Neural progenitor cell (in vitro differentiated cells): ENCODE data around the gene PUM1. TPM values are rescaled to one million over a fixed set of nuclear protein-coding genes. Genes with fewer than 3 reads are reported as not detected.
A peak's percentile ranks its signal among the peaks of the same experiment; 100 is the strongest.

Experiments
- DNase-seq: peaks from one replicate; pipeline ENCODE4 v3.0.0-alpha.2; 2016; ENCODE audit warnings: low spot score
- H2AFZ ChIP-seq: fragments of 200-600 bp; sonication (generic); replicated peaks from 2 replicates; pipeline ENCODE4 v1.6.1; 2016; ENCODE audit warnings: antibody characterized with exemption
- H3F3A ChIP-seq: fragments of 200-600 bp; sonication (generic); 2 replicates; pipeline ENCODE4 v1.6.1; 2016; ENCODE audit warnings: antibody characterized with exemption, low read depth
- H3K27ac ChIP-seq: fragments of 200-600 bp; sonication (generic); 2 replicates; pipeline ENCODE4 v1.5.1; 2016; ENCODE audit warnings: mild to moderate bottlenecking
- H3K27me3 ChIP-seq: fragments of 200-600 bp; sonication (generic); 2 replicates; pipeline ENCODE4 v1.6.1; 2016; ENCODE audit warnings: mild to moderate bottlenecking, moderate library complexity
- H3K36me3 ChIP-seq: fragments of 200-600 bp; sonication (generic); 2 replicates; pipeline ENCODE4 v1.5.1; 2016
- H3K4me1 ChIP-seq: fragments of 200-600 bp; sonication (generic); 2 replicates; pipeline ENCODE4 v1.6.1; 2016; ENCODE audit warnings: mixed run types
- H3K4me2 ChIP-seq: fragments of 200-600 bp; sonication (generic); 2 replicates; pipeline ENCODE4 v1.6.1; 2016
- H3K4me3 ChIP-seq: fragments of 200-600 bp; sonication (generic); 2 replicates; pipeline ENCODE4 v1.5.1; 2016
- H3K79me2 ChIP-seq: fragments of 200-600 bp; sonication (generic); 2 replicates; pipeline ENCODE4 v1.6.1; 2016; ENCODE audit warnings: low read depth
- H3K9ac ChIP-seq: fragments of 200-600 bp; sonication (generic); 2 replicates; pipeline ENCODE4 v1.6.1; 2016
- H3K9me3 ChIP-seq: fragments of 200-600 bp; sonication (generic); 2 replicates; pipeline ENCODE4 v1.5.1; 2016; ENCODE audit warnings: low read depth
- H4K20me1 ChIP-seq: fragments of 200-600 bp; sonication (generic); 2 replicates; pipeline ENCODE4 v1.6.1; 2016; ENCODE audit warnings: low read depth
- H3K27ac Mint-ChIP-seq: 3 replicates; pipeline ENCODE4 v1.8.0; 2021; ENCODE audit warnings: mixed read lengths
- H3K27me3 Mint-ChIP-seq: 2 replicates; pipeline ENCODE4 v1.8.0; 2022; ENCODE audit warnings: low read depth, mild to moderate bottlenecking, inconsistent platforms, moderate library complexity, mixed read lengths; ENCODE audit not compliant: insufficient read depth
- H3K36me3 Mint-ChIP-seq: 3 replicates; pipeline ENCODE4 v1.8.0; 2021; ENCODE audit warnings: mixed read lengths
- H3K4me1 Mint-ChIP-seq: 3 replicates; pipeline ENCODE4 v1.8.0; 2021; ENCODE audit warnings: mixed read lengths
- H3K4me3 Mint-ChIP-seq: 3 replicates; pipeline ENCODE4 v1.8.0; 2021; ENCODE audit warnings: mild to moderate bottlenecking, moderate library complexity, mixed read lengths
- H3K9me3 Mint-ChIP-seq: 3 replicates; pipeline ENCODE4 v1.8.0; 2020; ENCODE audit warnings: mixed read lengths
- EZH2 ChIP-seq: fragments of 200-600 bp; sonication (generic); IDR thresholded peaks from 2 replicates; pipeline ENCODE4 v1.6.1; 2017; ENCODE audit warnings: antibody characterized with exemption, mild to moderate bottlenecking, moderate library complexity
- EZH2phosphoT487 ChIP-seq: fragments of 200-600 bp; sonication (generic); IDR thresholded peaks from 2 replicates; pipeline ENCODE4 v1.6.1; 2017; ENCODE audit warnings: antibody characterized with exemption
- total RNA-seq: library from RNA; depleted of rRNA; stranded (reverse); fragments of >200 nt; gene quantifications from 2 replicates; pipeline ENCODE4 v1.2.3, GENCODE V29; 2015; ENCODE audit warnings: low replicate concordance
- TF ChIP-seq, protein P1 (sequence below): fragments of 200-600 bp; sonication (generic); IDR thresholded peaks from 2 replicates; pipeline ENCODE4 v1.5.1; 2017; ENCODE audit warnings: antibody characterized with exemption, mild to moderate bottlenecking

PUM1 gene, protein sequence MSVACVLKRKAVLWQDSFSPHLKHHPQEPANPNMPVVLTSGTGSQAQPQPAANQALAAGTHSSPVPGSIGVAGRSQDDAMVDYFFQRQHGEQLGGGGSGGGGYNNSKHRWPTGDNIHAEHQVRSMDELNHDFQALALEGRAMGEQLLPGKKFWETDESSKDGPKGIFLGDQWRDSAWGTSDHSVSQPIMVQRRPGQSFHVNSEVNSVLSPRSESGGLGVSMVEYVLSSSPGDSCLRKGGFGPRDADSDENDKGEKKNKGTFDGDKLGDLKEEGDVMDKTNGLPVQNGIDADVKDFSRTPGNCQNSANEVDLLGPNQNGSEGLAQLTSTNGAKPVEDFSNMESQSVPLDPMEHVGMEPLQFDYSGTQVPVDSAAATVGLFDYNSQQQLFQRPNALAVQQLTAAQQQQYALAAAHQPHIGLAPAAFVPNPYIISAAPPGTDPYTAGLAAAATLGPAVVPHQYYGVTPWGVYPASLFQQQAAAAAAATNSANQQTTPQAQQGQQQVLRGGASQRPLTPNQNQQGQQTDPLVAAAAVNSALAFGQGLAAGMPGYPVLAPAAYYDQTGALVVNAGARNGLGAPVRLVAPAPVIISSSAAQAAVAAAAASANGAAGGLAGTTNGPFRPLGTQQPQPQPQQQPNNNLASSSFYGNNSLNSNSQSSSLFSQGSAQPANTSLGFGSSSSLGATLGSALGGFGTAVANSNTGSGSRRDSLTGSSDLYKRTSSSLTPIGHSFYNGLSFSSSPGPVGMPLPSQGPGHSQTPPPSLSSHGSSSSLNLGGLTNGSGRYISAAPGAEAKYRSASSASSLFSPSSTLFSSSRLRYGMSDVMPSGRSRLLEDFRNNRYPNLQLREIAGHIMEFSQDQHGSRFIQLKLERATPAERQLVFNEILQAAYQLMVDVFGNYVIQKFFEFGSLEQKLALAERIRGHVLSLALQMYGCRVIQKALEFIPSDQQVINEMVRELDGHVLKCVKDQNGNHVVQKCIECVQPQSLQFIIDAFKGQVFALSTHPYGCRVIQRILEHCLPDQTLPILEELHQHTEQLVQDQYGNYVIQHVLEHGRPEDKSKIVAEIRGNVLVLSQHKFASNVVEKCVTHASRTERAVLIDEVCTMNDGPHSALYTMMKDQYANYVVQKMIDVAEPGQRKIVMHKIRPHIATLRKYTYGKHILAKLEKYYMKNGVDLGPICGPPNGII
- total RNA-seq = 130 and 143 TPM in 2 replicates

DNA sequence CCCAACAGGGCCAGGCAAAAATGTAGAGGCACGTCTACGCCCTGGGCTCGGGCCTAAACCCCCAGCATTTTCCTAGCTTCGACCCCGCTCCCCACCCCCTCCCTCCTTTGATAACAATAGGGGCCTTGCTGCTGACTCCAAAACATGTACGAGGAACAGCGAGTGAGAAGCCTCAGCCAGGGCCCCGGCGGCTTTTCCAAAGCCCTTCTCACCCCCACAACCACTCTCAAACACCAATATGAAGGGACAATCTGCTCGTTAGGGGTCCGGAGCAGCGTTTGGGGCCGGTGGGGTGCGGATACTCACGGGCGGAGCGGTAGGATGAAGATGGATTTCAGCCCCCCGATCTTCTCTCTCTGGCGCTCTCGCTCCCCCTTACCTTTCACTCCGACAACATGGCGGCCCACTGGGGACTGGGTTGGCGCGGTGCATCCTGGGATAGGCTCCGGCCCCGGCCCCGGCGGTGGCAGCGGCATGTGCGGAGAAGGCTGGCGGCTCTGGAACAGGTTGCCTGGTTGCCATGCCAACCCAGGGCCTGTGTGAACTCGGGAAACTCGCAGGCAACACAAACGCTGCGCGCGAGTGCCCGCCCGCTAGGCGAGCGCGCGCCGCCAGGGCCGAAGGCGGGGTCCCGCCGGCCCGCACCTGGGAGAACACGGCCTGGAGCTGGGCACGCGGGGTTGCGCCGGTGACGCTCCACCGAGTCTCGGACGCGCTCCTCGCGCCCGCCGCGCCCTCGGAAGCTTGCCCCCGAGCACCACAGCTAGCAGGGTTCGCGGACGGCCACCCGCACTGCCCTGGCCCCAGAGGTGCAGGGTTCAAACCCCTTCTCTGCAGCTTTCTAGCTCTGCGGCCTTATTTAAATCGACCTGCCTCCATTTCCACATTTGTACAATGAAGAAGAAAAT is at the start of gene PUM1:
TSS of gene PUM1 (minus strand) at position 408 of the 908 bp plus-strand sequence. CDS start 6,151 bp downstream, outside the sequence.
- peak within 1 kb of the TSS; percentile 96 for H3K4me2 ChIP-seq
- H3K27me3 Mint-ChIP-seq = peaks cover 8% of the 10 kb centered on the region
- H3K27ac ChIP-seq = peak within 1 kb of the TSS; percentile 100
- peak within 1 kb of the TSS; percentile 100 for H3K27ac Mint-ChIP-seq
- peaks cover 4% of the 10 kb centered on the region for H3K36me3 Mint-ChIP-seq
- H3F3A ChIP-seq = peaks cover 21% of the 10 kb centered on the region
- peaks cover 49% of the 10 kb centered on the region for H3K79me2 ChIP-seq
- TF ChIP-seq, protein P1, sequence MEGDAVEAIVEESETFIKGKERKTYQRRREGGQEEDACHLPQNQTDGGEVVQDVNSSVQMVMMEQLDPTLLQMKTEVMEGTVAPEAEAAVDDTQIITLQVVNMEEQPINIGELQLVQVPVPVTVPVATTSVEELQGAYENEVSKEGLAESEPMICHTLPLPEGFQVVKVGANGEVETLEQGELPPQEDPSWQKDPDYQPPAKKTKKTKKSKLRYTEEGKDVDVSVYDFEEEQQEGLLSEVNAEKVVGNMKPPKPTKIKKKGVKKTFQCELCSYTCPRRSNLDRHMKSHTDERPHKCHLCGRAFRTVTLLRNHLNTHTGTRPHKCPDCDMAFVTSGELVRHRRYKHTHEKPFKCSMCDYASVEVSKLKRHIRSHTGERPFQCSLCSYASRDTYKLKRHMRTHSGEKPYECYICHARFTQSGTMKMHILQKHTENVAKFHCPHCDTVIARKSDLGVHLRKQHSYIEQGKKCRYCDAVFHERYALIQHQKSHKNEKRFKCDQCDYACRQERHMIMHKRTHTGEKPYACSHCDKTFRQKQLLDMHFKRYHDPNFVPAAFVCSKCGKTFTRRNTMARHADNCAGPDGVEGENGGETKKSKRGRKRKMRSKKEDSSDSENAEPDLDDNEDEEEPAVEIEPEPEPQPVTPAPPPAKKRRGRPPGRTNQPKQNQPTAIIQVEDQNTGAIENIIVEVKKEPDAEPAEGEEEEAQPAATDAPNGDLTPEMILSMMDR = peak; percentile 9
- TF ChIP-seq EZH2phosphoT487 = no peak
- peak; percentile 29 for TF ChIP-seq EZH2
- peak; percentile 100 for DNase-seq
- H3K9me3 ChIP-seq = no peaks in the 10 kb centered on the region
- peak within 1 kb of the TSS; percentile 100 for H2AFZ ChIP-seq
- peak within 1 kb of the TSS; percentile 100 for H3K4me3 Mint-ChIP-seq
- H3K36me3 ChIP-seq = no peaks in the 10 kb centered on the region
- H3K9ac ChIP-seq = peak within 1 kb of the TSS; percentile 99
- peak within 1 kb of the TSS; percentile 76 for H3K4me3 ChIP-seq
- peaks cover 19% of the 10 kb centered on the region for H3K4me1 Mint-ChIP-seq
- peaks cover 21% of the 10 kb centered on the region for H3K4me1 ChIP-seq
- H4K20me1 ChIP-seq = peaks cover 38% of the 10 kb centered on the region
- no peaks in the 10 kb centered on the region for H3K9me3 Mint-ChIP-seq
- no peaks in the 10 kb centered on the region for H3K27me3 ChIP-seq

DNA sequence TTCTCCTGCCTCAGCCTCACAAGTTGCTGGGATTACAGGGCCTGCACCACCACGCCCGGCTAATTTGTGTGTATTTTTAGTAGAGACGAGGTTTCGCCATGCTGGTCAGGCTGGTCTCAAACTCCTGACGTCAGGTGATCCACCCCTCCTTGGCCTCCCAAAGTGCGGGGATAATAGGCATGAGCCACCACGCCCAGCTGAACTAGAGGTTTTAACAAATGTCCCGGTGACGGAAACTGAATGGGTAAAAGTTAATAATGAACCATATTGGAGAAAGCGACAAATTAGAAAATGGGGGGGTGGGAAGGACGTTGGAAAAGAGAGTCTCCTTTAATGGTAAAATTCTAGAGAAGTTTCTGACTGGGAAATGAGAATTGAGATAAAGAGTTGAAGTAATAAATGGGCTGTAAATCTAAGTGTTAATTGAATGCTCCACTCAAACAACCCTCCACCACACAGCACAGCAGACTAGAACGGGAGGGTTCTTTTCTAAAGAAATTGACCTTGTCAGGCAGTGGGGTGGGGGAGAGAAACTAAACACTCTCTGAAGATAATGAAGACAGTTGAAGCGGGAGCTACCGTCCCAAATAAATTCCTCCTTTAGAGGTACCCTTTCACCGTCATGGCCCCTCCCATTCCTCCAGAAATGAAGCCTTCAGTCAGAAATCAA is 46.9 kb upstream of the PUM1 start:
- H3K79me2 ChIP-seq = no peaks in the 10 kb centered on the region
- H2AFZ ChIP-seq = no peak overlapping the region
- TF ChIP-seq, protein P1 = no peak
- TF ChIP-seq EZH2 = no peak
- no peak for TF ChIP-seq EZH2phosphoT487
- no peaks in the 10 kb centered on the region for H3K36me3 Mint-ChIP-seq
- no peaks in the 10 kb centered on the region for H4K20me1 ChIP-seq
- H3K27ac Mint-ChIP-seq = peak overlapping the region; percentile 52
- H3K36me3 ChIP-seq = no peaks in the 10 kb centered on the region
- H3K4me3 Mint-ChIP-seq = no peak overlapping the region
- no peaks in the 10 kb centered on the region for H3K27me3 ChIP-seq
- H3K4me1 ChIP-seq = peaks cover 17% of the 10 kb centered on the region
- H3K9me3 ChIP-seq = no peaks in the 10 kb centered on the region
- peaks cover 15% of the 10 kb centered on the region for H3K27me3 Mint-ChIP-seq
- H3F3A ChIP-seq = peaks cover 20% of the 10 kb centered on the region
- no peaks in the 10 kb centered on the region for H3K9me3 Mint-ChIP-seq
- H3K9ac ChIP-seq = no peak overlapping the region
- peak; percentile 20 for DNase-seq
- H3K27ac ChIP-seq = no peak overlapping the region
- H3K4me1 Mint-ChIP-seq = peaks cover 12% of the 10 kb centered on the region
- no peak overlapping the region for H3K4me2 ChIP-seq
- no peak overlapping the region for H3K4me3 ChIP-seq
